GM12892 (cell line): ENCODE measurements around the gene RREB1.

Source experiments
- POLR2A ChIP-seq: IDR thresholded peaks from 2 replicates; pipeline ENCODE4 v1.6.1; 2011; ENCODE audit warnings: low read depth, low read length, control low read depth
- POLR2AphosphoS5 ChIP-seq: IDR thresholded peaks from 2 replicates; pipeline ENCODE4 v1.6.1; 2011; ENCODE audit warnings: low read depth, low read length, control low read depth
- TAF1 ChIP-seq: IDR thresholded peaks from 2 replicates; pipeline ENCODE4 v1.6.1; 2011; ENCODE audit warnings: low read depth, mild to moderate bottlenecking, control low read depth, low read length, borderline replicate concordance

DNA sequence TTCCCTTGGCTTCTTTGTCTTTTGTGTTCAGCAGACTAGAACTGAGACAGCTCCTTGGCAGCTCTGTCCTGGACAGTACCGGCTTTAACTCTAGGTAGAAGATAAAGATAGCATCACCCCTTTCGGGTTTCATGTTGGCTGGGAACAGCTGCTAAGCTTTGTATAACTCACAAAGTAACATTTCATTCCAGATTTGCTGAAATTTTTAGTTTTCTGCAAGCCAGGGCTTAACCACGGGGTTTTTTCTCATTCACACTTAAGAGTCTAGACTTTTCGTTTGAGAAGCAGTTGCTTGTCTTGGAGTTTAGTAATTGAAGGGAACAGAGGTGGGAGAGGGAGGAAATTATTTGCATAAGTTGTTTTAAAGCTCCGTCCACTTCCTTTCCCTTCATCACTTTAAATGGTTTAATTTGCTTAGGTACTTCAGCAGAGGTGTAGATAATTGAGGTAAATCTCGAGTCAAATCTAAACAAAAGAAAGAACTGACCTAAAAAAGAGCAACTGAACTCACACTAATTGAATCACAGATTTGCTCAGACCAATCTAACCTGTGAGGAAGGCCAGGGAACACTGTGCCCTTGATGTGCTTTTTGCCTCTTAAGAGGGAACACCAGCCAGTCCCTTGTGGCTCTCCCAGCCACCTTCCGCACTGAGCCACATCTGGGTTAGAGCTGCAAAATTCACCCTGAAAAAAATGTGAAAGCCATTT, 48.3 kb downstream of the RREB1 start:
- TF ChIP-seq TAF1 = no peak
- TF ChIP-seq POLR2A = peak; percentile 38; the same call in 1 of the 2 replicates
- no peak; the same call in 1 of the 2 replicates for TF ChIP-seq POLR2AphosphoS5
